Activated CD8-positive, alpha-beta T cell treated with anti-CD3 and anti-CD28 coated beads for 36 hours (primary cell): ENCODE measurements around the gene LGALS3. TPM values are rescaled to one million over a fixed set of nuclear protein-coding genes. Genes with fewer than 3 reads are reported as not detected.

Experiments
- ATAC-seq: fragments of 200-7000 bp; cut with Tn5 transposase; one replicate; pipeline ENCODE4 v1.10.0; 2021; ENCODE audit warnings: mild to moderate bottlenecking, moderate library complexity
- CTCF ChIA-PET: fragments of 350-600 bp; sonication (Branson Sonifier 250); formaldehyde crosslinking; loops from one replicate; lab custom pipeline; 2021; ENCODE audit warnings: antibody characterized with exemption; lab: Charles Lee
- POLR2A ChIA-PET: fragments of 350-600 bp; sonication (Branson Sonifier 250); formaldehyde crosslinking; loops from one replicate; lab custom pipeline; 2021; ENCODE audit warnings: antibody characterized with exemption; lab: Charles Lee
- DNase-seq: peaks from one replicate; pipeline ENCODE4 v3.0.0-alpha.2; 2020
- H3K27ac Mint-ChIP-seq: one replicate; pipeline ENCODE4 v1.8.0; 2021; ENCODE audit warnings: mild to moderate bottlenecking, mixed read lengths
- H3K27me3 Mint-ChIP-seq: one replicate; pipeline ENCODE4 v1.8.0; 2021; ENCODE audit warnings: mixed read lengths
- H3K36me3 Mint-ChIP-seq: one replicate; pipeline ENCODE4 v1.8.0; 2021; ENCODE audit warnings: low read depth, mixed read lengths
- H3K4me1 Mint-ChIP-seq: one replicate; pipeline ENCODE4 v1.8.0; 2021; ENCODE audit warnings: low read depth, mixed read lengths
- H3K4me3 Mint-ChIP-seq: one replicate; pipeline ENCODE4 v1.8.0; 2021; ENCODE audit warnings: mild to moderate bottlenecking, moderate library complexity, mixed read lengths
- H3K9me3 Mint-ChIP-seq: one replicate; pipeline ENCODE4 v1.8.0; 2021; ENCODE audit warnings: mixed read lengths
- CTCF ChIP-seq: fragments of 200-600 bp; IDR thresholded peaks from one replicate; pipeline ENCODE4 v1.8.0; 2022; ENCODE audit warnings: antibody characterized with exemption, mild to moderate bottlenecking
- intact Hi-C: fragments of 100-400 bp; cut with micrococcal nuclease; formaldehyde crosslinking; loops from one replicate; pipeline ENCODE4 v1.10.0; 2022
- total RNA-seq, 2 experiments: library from RNA; stranded (reverse); gene quantifications; one replicate each; pipeline ENCODE4 v1.2.3, GENCODE V29; 2021

Gene LGALS3
- total RNA-seq, 2 experiments from 2014 or later, result 4.5 to 6.0 TPM

GRCh38 chr14:55136241-55136640, 7.2 kb downstream of the LGALS3 start:
- ChIA-PET POLR2A (interaction anchor here (0.6 kb wide), 1 partner anchor 229 kb away, joined by 3 read pairs; no protein-coding TSS in a partner anchor), CTCF (no interaction called here)
- Mint-ChIP-seq H3K9me3 (no peaks in the 10 kb centered on the region), H3K4me1 (no peaks in the 10 kb centered on the region), H3K36me3 (peaks cover 3% of the 10 kb centered on the region), H3K27me3 (peaks cover 4% of the 10 kb centered on the region), H3K4me3 (no peak overlapping the region), H3K27ac (no peak overlapping the region)
- no peak for ATAC-seq
- TF ChIP-seq CTCF, result no peak
- DNase-seq, result no peak
- intact Hi-C loops, result no loop called here

- ChIA-PET POLR2A (interaction anchor here (1.2 kb wide), 1 partner anchor 9 kb away, joined by 3 read pairs; no protein-coding TSS in a partner anchor), CTCF (interaction anchor here (1.5 to 2.1 kb wide), 2 partner anchors 34 to 48 kb away, joined by 3 to 6 read pairs; no protein-coding TSS in a partner anchor)
- Mint-ChIP-seq H3K9me3 (no peaks in the 10 kb centered on the region), H3K27ac (no peak overlapping the region), H3K36me3 (peaks cover 4% of the 10 kb centered on the region), H3K4me3 (no peak overlapping the region), H3K4me1 (no peaks in the 10 kb centered on the region), H3K27me3 (no peaks in the 10 kb centered on the region)
- TF ChIP-seq CTCF, result no peak
- DNase-seq (no peak), ATAC-seq (no peak)
- intact Hi-C loops, result no loop called here
These were observed 8.1 kb downstream of the LGALS3 start for GRCh38 chr14:55136885-55137786.

GRCh38 chr14:55138091-55138490, 9.0 kb downstream of the LGALS3 start:
- POLR2A ChIA-PET, result interaction anchor here (1.0 to 1.2 kb wide), 2 partner anchors 8 to 66 kb away, joined by 3 to 6 read pairs; no protein-coding TSS in a partner anchor
- no peaks in the 10 kb centered on the region for H3K4me1 Mint-ChIP-seq
- DNase-seq, result no peak
- no peak for TF ChIP-seq CTCF
- H3K36me3 Mint-ChIP-seq, result peaks cover 4% of the 10 kb centered on the region
- no peak overlapping the region for H3K27ac Mint-ChIP-seq
- intact Hi-C loops, result no loop called here
- no peak overlapping the region for H3K4me3 Mint-ChIP-seq
- no peak for ATAC-seq
- no peaks in the 10 kb centered on the region for H3K27me3 Mint-ChIP-seq
- CTCF ChIA-PET, result interaction anchor here (0.8 to 2.1 kb wide), 3 partner anchors 20 to 49 kb away, joined by 3 to 6 read pairs (median 3); no protein-coding TSS in a partner anchor
- no peaks in the 10 kb centered on the region for H3K9me3 Mint-ChIP-seq

- CTCF ChIA-PET, result no interaction called here
- H3K27ac Mint-ChIP-seq, result no peak overlapping the region
These were observed 10.1 kb downstream of the LGALS3 start for GRCh38 chr14:55139141-55139540.

More at GRCh38 chr14:55139141-55139540, 10.1 kb downstream of the LGALS3 start:
- TF ChIP-seq CTCF, result no peak
- ATAC-seq, result no peak
- DNase-seq, result no peak
- H3K27me3 Mint-ChIP-seq, result no peaks in the 10 kb centered on the region
- POLR2A ChIA-PET, result no interaction called here
- intact Hi-C loops, result no loop called here
- no peaks in the 10 kb centered on the region for H3K9me3 Mint-ChIP-seq
- peaks cover 8% of the 10 kb centered on the region for H3K36me3 Mint-ChIP-seq
- H3K4me1 Mint-ChIP-seq, result peaks cover 3% of the 10 kb centered on the region
- H3K4me3 Mint-ChIP-seq, result no peak overlapping the region
